Osteoblast (primary cell): ENCODE measurements around the gene OLFML2B. TPM values are rescaled to one million over a fixed set of nuclear protein-coding genes. Genes with fewer than 3 reads are reported as not detected.

Experiments
- DNase-seq: peaks from one replicate; pipeline ENCODE4 v3.0.0; 2011; ENCODE audit warnings: low spot score, mixed read lengths; ENCODE audit not compliant: insufficient read length; ENCODE audit errors: missing footprints
- H2AFZ ChIP-seq: 2 replicates; pipeline ENCODE4 v1.6.0; 2011; ENCODE audit warnings: mild to moderate bottlenecking, low read length
- H3K27ac ChIP-seq: 2 replicates; pipeline ENCODE4 v1.5.1; 2011; ENCODE audit warnings: mild to moderate bottlenecking, low read depth, low read length, moderate library complexity
- H3K27me3 ChIP-seq: 2 replicates; pipeline ENCODE4 v1.6.0; 2012; ENCODE audit warnings: mild to moderate bottlenecking, control low read depth, inconsistent platforms, low read length, moderate library complexity; ENCODE audit not compliant: insufficient read depth
- H3K36me3 ChIP-seq: 2 replicates; pipeline ENCODE4 v1.5.1; 2011; ENCODE audit warnings: mild to moderate bottlenecking, low read length, control low read depth, moderate library complexity; ENCODE audit not compliant: insufficient read depth
- H3K4me1 ChIP-seq: 2 replicates; pipeline ENCODE4 v1.5.1; 2011; ENCODE audit warnings: mild to moderate bottlenecking, low read length, control low read depth, moderate library complexity; ENCODE audit not compliant: insufficient read depth
- H3K4me2 ChIP-seq: 2 replicates; pipeline ENCODE4 v1.6.0; 2011; ENCODE audit warnings: mild to moderate bottlenecking, low read length; ENCODE audit not compliant: insufficient read depth
- H3K4me3 ChIP-seq: fragments of 200-600 bp; sonication (generic); 3 replicates; pipeline ENCODE4 v1.5.1; 2012; ENCODE audit warnings: mild to moderate bottlenecking, low read length, inconsistent platforms; ENCODE audit not compliant: insufficient read depth
- H3K79me2 ChIP-seq: 2 replicates; pipeline ENCODE4 v1.6.0; 2012; ENCODE audit warnings: mild to moderate bottlenecking, low read length, control low read depth, inconsistent platforms; ENCODE audit not compliant: insufficient read depth
- H3K9me3 ChIP-seq: 2 replicates; pipeline ENCODE4 v1.5.1; 2011; ENCODE audit warnings: low read depth, low read length, control low read depth
- H4K20me1 ChIP-seq: 2 replicates; pipeline ENCODE4 v1.6.0; 2012; ENCODE audit warnings: mild to moderate bottlenecking, low read length, control low read depth; ENCODE audit not compliant: insufficient read depth
- total RNA-seq: library from RNA; depleted of rRNA; stranded (reverse); fragments of >200 nt; gene quantifications from 2 replicates; pipeline ENCODE4 v1.2.3, GENCODE V29; 2012
- TF ChIP-seq, protein P1 (sequence below): IDR thresholded peaks from 2 replicates; pipeline ENCODE4 v1.5.1; 2011; ENCODE audit warnings: mild to moderate bottlenecking, low read depth, low read length, moderate library complexity; ENCODE audit errors: extremely low read depth

The OLFML2B gene
- total RNA-seq, 1 donor, result 49.9 TPM

DNA sequence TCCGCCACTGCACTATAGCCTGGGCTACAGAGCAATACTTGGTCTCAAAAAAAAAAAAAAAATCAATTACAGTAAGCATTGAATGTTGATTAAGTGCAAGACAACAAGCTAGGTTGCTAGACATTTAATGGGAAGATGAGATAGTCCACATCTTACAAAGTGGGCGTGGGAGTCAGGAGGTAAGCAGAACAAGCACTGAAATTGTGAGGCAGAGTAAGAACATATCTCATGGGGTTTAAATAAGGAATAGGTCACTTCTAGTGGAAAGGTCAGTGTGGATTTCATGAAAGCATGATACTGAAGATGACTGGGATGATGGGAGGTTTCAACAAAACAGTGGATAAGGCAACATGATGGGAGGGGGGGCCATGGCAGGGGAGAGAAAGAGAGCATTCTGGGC is 1.9 kb upstream of the OLFML2B start:
- Histone ChIP-seq H3K4me2 (no peak overlapping the region), H3K27me3 (peaks cover 4% of the 10 kb centered on the region), H3K27ac (no peak overlapping the region), H4K20me1 (no peaks in the 10 kb centered on the region), H2AFZ (no peak overlapping the region), H3K4me3 (no peak overlapping the region), H3K36me3 (no peaks in the 10 kb centered on the region), H3K79me2 (no peaks in the 10 kb centered on the region), H3K4me1 (peaks cover 33% of the 10 kb centered on the region), H3K9me3 (peaks cover 2% of the 10 kb centered on the region)
- DNase-seq, result no peak
- TF ChIP-seq, protein P1, sequence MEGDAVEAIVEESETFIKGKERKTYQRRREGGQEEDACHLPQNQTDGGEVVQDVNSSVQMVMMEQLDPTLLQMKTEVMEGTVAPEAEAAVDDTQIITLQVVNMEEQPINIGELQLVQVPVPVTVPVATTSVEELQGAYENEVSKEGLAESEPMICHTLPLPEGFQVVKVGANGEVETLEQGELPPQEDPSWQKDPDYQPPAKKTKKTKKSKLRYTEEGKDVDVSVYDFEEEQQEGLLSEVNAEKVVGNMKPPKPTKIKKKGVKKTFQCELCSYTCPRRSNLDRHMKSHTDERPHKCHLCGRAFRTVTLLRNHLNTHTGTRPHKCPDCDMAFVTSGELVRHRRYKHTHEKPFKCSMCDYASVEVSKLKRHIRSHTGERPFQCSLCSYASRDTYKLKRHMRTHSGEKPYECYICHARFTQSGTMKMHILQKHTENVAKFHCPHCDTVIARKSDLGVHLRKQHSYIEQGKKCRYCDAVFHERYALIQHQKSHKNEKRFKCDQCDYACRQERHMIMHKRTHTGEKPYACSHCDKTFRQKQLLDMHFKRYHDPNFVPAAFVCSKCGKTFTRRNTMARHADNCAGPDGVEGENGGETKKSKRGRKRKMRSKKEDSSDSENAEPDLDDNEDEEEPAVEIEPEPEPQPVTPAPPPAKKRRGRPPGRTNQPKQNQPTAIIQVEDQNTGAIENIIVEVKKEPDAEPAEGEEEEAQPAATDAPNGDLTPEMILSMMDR, result no peak

GRCh38 chr1:162023181-162023546 is 505 bp downstream of the OLFML2B start:
- no peaks in the 10 kb centered on the region for H3K27me3 ChIP-seq
- peaks cover 47% of the 10 kb centered on the region for H3K4me1 ChIP-seq
- H3K27ac ChIP-seq, result peak overlapping the region; percentile 72
- H3K9me3 ChIP-seq, result peaks cover 2% of the 10 kb centered on the region
- peak overlapping the region; percentile 93 for H2AFZ ChIP-seq
- no peaks in the 10 kb centered on the region for H3K79me2 ChIP-seq
- peak; percentile 65 for DNase-seq
- no peaks in the 10 kb centered on the region for H4K20me1 ChIP-seq
- H3K4me2 ChIP-seq, result peak overlapping the region; percentile 95
- TF ChIP-seq, protein P1, result no peak
- no peaks in the 10 kb centered on the region for H3K36me3 ChIP-seq
- H3K4me3 ChIP-seq, result peak overlapping the region; percentile 81

GRCh38 chr1:162022626-162023025 is 1.0 kb downstream of the OLFML2B start:
- Histone ChIP-seq H3K4me1 (peaks cover 47% of the 10 kb centered on the region), H3K4me2 (peak overlapping the region; percentile 95), H4K20me1 (no peaks in the 10 kb centered on the region), H3K36me3 (no peaks in the 10 kb centered on the region), H3K9me3 (peaks cover 2% of the 10 kb centered on the region), H3K79me2 (no peaks in the 10 kb centered on the region), H3K27me3 (no peaks in the 10 kb centered on the region), H3K4me3 (peak overlapping the region; percentile 81), H2AFZ (peak overlapping the region; percentile 93), H3K27ac (peak overlapping the region; percentile 72)
- TF ChIP-seq, protein P1, result no peak
- DNase-seq, result peak; percentile 31

GRCh38 chr1:162021124-162021523 is 2.5 kb downstream of the OLFML2B start:
- H3K36me3 ChIP-seq, result no peaks in the 10 kb centered on the region
- DNase-seq, result peak; percentile 3
- no peaks in the 10 kb centered on the region for H3K9me3 ChIP-seq
- peak overlapping the region; percentile 20 for H3K4me3 ChIP-seq
- no peak overlapping the region for H2AFZ ChIP-seq
- H3K4me1 ChIP-seq, result peaks cover 47% of the 10 kb centered on the region
- no peaks in the 10 kb centered on the region for H4K20me1 ChIP-seq
- TF ChIP-seq, protein P1, result no peak
- no peaks in the 10 kb centered on the region for H3K27me3 ChIP-seq
- H3K27ac ChIP-seq, result peak overlapping the region; percentile 72
- H3K4me2 ChIP-seq, result peak overlapping the region; percentile 95
- H3K79me2 ChIP-seq, result no peaks in the 10 kb centered on the region
